DMS153 treated with DMSO at 0.1 percent for 48 hours (cell line): Measurements from ENCODE around the gene CCDC51.
"Not testable (repeated sequence)": the region's sequence is repeated elsewhere in the genome, so short reads cannot be mapped to it uniquely, and the experiment has no call there.

Source experiments
- DNase-seq: peaks from one replicate; lab custom pipeline; 2025; ENCODE audit not compliant: unreplicated experiment; lab: John Stamatoyannopoulos, UW

Gene CCDC51

DNA sequence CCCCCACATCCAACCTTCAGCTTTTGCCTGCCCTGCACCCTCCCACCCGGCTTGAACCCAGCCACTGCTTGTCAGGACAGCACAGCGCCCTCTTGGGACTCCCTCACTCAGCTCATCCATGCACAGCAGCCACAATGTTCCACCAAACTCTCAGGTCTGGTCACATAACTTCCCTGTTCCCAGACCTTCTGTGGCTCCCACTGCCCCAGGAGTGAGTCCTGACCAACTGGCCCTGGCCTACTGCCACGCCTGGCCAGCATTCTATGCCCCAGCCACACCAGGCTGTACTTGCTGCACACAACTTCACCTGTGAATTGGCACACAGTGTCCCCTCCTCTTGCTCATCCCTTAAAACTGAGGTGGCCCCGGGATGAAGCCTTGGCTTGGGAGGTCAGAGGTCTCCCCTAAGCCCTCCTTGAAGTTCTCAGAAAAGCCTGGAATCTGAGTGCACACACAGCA is 31.1 kb downstream of the CCDC51 start:
- no peak for DNase-seq

DNA sequence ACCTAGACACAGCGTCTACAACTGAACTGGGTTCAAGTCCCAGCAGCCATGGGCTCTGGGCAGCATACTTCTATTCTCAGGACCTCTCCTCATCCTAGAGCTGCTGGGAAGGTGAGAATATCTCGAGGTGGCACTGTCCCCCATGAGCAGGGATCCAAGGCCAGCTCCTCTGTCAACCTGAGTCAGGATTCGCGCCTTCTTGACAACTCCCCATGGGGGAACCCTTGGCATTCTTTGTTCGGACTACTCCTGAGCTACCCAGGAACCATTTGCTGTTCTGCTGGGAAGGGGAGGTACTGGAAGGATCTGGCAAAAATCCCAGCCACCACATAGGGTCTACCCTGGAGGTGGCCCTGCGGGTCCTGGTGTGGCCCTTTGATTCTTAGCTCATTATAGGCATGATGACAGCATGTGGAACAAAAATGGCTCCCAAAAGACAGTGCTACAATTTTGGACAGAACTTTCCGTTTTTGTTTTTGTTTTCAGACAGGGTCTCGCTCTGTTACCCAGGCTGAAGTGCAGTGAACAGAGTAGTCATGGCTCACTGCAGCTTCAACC is 32.3 kb downstream of the CCDC51 start:
- DNase-seq, result no peak

DNA sequence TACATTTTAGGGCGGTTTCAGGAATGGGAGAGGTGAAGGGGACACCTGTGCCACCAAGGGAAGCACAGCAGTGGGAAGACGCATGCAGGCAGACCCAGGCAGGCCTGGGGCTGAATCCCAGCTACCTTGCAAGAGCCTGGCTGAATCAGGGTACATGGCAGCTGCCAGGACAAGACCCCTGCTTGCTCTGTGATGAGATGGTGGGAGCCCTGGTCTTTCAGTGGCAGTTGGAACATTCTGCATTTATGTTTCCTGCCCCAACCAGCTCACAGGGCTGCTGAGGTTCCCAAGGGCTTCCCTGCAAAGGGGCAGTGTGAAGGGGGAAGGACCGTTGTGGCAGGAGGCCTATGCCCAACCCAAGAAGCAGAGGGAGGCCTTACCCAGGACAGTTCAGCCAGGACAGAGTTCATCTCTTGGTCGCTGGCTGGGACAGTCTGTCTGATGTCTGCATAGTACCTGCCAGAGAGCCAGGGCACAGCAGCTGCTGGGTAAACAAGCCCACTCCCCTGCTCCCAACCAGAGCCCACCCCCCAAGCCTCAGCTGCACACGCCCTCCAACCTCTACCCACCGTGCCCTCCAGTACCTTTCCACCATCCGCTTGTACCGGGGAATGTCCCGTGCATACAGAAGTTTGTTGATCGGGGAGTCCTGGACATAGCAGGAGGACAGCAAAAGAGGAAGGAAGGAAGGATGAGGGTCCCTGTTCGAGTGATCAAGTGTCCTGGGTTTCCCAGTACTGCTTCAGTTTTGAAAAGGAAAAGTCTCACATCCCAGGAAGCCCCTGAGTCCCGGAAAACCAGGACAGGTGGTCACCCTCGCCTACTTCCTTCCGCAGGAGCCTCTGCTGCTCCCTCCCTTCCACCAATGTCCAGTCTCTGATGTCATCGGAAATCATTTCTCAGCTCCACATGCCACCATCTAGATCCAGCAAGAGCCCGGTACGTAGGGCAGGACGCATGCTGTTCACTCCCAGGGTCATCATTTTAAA is 33.2 kb downstream of the CCDC51 start:
- DNase-seq, result no peak

DNA sequence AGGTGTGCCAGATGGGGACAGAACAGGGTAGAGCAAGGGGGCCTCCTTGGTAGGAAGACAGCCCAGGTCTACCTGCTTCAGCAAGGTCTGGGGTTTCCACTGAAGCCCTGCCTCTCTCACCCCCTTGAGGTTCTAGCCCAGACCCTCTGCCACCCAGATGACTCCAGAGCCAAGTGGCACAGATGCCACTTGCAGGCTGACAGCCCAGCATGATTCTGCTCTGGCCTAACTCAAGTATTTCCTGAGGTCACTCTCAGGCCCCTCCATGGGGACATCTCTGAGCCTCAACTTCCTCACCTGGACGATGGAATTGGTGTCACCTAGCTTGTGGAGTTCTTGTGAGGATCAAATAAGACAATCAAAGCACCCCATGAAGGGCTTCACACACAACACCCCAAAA is 33.9 kb downstream of the CCDC51 start:
- DNase-seq, result no peak

DNA sequence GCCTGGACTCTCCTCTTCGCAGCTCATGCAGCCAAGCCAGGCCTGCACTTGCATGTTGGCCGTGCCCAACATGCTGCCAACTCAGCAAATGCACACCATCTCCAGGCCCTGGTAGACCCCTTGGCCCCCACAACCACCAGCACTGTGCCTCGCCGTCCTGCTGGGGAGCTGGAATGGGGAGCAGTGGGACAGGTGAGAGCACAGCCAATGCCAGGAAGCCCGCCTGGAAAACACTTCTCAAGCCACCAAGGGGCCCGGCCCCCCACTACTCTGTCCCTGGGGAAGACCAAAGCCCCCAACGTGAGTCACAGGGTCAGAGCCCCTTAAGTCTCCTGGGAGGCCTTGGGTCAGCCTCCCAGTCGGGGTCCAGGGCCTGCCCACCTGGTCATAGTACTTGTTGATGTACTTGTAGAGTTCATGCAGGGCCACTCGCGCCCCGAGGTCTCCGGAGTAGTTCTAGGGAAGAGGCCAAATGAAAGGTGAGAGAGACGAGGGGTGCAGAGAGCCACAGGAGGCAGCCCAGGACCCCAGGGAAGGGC is 34.5 kb downstream of the CCDC51 start:
- no peak for DNase-seq

DNA sequence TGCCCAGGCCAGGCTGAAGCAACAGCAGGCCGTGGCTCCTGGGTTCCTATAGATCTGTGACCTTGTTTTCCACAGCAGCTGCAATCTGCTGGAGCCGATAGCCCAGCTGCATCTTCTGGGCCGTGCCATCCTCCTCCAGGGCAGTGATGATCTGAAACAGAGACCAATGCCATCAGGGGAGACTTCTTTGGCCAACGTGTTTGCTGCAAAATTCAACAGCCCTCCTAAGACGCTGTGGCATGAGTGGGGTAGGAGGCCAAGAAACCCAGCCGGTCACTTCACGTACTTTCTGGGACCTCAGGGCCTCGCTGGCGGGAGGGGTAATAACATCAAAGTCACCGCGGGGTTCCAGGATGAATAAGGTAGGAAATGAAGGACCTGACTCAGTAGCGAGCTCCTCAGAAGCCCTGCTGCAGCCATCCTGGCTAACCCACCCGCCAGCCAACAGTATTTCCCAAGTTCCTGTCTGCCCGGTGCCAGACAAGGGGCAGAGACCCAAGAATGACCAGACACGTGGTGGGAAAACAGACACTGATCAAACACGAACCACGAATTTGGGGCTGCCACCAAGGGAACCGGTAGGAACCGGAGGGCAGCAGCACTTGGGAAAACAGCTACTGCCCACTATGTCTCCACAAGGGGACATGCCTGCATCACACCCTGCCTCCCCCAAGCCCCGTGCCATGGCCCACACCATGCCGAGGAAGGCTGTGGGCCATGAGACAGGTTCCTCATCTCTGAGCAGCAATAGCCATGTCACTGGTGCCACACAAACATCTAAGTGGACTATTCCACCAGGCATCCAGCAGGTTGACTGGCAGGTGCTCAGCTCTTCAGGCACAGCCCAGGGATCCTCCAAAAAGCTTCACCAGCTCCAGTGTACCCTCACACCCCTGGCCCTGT is 35.2 kb downstream of the CCDC51 start:
- DNase-seq, result no peak

DNA sequence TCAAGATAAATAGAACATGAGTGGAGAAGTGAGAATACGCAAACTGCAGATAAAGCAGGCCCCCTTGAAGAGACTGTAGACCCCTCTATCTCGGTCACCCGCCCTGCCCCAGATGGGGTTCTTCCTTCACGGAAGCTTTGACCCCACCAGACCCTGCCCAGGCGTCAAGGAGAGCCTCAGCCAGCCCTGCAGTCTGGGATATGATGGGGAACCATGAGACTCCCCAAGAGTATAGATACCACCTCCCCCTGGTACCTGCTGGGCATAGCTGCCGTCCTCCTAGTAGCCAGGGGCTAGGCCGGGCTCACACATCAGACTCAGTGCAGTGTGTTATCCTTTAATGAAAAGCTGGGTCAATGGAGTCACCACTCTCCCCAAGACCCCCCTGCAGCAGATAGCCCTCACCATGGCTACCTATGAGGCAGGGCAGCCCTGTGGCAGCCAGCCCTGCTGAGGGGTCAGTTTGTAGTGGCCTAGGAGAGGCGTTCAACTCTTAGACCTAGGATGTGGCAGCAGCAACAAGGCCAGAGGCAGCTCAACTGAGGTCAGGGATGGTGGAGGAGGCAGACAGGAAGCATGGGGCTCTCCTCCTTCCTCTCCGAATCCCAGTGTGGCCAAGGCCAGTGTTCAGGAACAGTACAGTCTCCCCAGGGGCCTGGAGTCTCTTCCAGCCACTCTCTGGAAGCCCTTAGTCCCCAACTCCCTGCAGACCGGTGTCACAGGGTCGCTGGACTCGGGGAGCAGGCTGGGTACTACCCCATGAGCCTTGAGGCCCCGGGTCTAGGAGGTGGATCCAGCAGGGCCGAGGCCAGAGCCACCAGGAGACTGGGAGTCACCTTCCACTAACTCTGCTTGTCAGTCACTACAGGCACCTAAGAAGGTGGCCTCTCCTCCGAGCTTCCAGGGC is 36.1 kb downstream of the CCDC51 start:
- DNase-seq, result no peak

DNA sequence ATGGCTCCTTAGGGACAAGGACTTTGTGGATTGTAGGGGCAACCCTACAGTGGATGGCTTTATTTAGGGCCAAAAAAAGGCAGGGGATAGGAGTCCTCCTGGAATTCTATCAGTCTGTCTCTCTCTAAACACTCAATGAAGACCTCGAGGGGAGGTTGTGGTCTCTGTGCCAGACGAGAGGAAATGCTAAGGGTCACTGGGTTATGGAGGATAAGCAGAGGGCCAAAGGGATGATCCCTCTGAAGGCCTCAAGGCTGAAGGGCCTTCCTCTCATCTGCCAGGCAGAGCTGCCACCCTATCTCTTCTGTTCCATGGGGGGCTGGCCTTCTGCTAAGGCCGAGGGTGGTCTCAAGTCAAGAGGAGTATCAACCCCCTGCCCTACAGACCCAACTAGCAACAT is 37.0 kb downstream of the CCDC51 start:
- DNase-seq, result no peak

DNA sequence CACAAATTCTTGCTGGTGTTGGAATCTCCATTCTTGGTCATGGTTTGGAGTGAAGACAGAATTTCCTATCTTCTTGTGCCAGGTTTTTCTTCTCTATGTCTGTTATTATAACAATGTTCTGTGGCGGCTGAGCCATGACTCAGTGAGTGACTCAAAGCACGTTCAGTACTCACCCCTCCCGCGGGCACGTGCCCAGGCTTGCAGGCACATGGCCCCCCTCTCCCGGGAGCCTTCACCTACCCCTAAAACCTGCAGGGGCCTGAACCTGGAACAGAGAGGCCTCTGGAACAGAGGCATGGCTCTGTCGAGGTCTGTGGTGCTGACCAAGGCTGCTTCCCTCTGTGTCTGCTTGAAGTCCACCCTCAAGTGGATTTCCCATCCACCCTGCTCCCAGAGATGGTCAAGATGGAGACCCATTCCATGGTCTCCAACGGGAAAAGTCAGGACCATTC is 37.6 kb downstream of the CCDC51 start:
- DNase-seq, result no peak

DNA sequence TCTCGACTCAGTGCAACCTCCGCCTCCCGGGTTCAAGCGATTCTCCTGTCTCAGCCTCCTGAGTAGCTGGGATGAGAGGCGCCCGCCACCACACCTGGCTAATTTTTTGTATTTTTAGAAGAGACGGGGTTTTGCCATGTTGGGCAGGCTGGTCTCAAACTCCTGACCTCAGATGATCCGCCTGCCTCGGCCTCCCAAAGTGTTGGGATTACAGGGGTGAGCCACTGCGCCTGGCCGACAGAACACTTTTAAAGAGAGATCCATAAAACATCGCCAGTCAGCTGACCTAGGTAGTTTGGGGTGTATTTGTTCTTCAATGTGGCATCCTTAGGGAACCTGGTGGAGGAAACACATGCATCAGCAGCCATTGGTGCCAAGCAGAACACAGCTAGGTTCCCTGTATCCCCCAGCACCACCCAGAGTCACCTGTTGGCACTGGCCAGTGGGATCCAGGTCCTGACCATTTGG is 38.5 kb downstream of the CCDC51 start:
- not testable (repeated sequence) for DNase-seq

DNA sequence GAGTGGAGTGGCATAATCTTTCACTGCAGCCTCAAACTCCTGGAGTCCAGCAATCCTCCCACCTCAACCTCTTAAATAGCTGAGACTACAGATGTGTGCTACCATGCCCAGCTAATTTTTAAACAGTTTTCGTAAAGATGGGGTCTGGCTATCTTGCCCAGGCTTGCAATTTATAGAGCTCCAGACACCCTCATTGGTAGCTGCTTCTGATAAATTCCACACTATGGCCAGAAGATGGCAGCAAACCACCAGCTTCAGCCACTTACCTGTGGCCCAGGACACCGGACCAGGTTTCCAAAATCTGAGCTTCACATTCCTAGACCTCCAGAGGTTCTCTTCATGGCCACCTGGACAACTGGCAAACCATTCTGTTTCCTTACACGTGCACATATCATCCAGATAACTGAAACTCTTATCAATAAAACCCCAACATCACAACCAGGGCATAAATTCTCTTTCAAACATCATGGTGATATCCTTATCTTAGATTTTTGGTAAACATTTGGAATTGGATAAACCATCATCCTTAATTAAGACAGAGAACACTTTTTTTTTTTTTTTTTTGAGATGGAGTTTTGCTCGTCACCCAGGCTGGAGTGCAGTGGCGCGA is 39.0 kb downstream of the CCDC51 start:
- peak; percentile 2 for DNase-seq

DNA sequence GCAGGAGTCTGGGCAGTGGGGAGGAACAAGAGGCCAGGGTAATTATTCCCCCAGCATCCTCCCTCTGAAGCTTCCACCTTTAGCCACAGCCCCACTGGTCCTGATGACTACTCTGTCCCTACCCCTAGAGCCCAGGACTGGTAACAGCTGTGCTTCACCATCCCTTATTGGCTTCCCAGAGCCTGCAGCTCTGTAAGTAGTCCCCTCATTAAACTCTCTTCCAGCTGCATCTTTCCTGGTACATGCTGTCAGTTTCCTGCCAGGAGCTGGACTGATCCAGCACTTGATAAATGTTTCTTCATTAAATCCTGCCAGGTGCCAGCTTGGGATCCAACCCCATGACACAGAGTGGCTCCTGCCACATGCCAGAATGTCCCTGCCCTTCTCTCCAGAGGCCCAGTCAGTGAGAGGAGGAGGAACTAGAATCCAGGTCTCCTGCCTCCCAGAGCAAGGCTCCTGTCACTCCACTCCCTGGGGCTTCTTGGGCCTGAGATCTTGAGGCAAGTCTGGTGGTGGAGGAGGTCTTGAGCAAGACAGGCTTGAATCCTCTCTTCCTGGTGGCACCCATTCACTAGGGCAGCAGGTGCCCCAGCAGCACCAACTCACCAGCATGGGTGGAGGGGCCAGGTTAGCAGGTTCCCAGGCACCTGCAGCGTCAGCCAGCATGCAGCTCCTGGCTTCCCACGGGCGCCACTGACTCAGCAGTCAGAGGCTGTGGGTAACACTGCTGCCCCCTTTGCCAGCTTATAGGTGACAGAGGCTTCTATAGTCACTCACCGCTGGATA is 40.3 kb downstream of the CCDC51 start:
- DNase-seq, result no peak

DNA sequence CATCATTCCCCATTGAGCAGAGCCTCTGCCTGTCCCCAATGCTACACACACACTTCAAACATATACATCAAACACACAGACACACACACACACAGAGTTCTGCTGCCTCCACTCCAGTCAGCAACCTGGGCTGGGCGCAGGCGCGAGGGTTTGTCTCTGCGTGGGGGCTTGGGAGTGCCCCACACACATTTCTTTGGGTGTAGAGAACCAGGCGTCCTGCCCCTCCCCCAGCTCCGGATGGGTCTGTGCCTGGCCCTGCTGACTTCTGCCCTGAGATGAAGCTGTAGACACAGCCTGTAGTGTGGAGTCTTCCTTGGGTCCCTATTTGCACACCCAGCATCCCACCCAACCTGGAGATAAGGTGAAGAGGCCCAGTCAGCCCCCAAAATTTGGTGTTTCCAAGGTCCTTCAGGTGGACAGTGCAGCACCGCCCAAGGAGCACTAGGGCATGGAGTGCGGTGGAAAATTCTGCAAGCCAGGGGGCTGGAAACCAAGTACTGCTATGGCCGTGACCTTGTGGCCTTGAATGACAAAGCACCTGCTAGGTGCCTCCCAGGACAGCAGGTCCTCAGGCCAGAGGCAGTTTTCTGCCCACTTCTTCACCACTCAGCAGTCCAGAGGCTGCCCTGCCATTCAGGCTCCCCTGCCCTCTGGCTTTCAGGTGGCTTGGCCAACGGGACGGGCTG is 41.1 kb downstream of the CCDC51 start:
- no peak for DNase-seq

DNA sequence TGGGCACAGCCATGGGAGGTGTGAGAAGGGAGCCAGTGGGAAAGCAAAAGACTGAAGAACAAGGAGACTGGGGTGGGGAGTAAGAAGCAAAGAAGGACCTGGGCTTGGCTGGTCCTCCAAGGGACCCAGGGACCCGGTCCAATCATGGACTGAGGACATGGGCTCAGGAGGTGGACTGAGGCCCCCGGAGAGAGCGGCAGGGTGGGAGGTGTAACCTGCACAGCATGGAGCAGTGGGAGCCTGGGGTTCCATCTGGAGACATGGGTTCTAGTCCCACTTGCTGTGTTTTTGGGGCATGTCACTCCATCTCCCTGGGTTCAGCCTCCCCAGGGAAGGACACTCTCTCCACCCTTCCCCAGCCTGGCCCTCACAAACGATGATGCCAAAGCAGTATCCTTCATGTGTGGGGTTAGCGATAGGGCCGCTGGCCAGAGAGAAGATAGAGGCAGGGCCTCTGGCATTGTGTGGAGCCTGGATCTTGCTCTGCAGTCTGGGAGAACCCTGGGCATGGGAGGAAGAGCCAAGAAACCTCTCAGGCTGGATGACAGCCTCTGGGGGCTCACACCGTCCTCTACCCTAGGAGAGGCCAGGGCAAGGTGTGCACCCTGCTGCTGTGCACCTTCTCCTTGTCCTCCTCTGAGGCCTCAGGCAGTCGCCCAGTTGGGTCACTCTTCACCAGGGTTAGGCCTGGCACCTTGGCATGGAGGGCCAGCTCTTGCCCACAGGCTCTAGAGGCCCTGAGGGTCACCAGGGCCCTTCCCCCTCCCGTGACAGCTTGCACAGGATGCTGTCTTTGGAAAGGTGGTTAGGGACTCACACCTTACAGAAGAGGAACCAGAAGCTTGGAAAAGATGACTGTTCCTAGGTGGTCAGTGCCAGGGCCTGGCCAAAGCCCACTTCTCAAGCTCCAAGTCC is 41.9 kb downstream of the CCDC51 start:
- DNase-seq, result no peak

DNA sequence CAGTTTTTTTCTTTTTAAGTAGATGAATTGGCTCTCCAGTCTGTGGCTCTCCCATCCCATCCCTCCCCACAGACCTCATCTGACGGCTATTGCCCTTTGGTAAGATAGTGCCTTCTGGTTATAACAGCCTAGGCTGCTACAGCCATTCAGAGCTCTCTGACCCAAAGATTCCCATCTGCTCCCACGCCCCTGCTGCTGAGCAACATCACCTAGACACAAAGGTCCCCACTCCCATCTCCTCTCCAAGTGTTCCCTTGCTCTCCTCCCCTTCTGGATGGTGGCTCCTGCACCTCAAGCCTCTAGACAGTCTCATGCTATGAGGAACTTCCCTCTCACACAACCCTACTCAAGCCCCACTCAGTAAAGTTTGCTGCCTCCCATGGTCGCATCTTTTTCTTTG is 44.2 kb downstream of the CCDC51 start:
- no peak for DNase-seq

DNA sequence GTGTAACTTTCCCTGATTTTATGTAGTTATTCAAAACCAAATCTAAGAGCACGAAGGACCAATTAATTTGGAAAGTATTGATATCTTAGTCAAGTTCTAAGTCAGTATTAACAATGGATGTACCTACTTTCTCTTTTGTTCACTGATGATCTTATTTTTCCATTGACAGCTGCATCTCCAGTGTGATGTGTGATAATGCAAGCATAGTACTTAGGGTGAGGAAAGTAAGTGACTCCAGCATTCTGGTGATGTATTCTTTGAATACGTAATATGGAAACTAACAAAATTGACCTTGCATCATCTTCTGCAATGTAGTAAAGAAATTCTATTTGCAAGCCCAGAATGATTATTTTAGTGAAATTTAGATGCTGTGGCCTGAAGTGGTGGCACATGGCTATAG is 45.5 kb downstream of the CCDC51 start:
- no peak for DNase-seq

DNA sequence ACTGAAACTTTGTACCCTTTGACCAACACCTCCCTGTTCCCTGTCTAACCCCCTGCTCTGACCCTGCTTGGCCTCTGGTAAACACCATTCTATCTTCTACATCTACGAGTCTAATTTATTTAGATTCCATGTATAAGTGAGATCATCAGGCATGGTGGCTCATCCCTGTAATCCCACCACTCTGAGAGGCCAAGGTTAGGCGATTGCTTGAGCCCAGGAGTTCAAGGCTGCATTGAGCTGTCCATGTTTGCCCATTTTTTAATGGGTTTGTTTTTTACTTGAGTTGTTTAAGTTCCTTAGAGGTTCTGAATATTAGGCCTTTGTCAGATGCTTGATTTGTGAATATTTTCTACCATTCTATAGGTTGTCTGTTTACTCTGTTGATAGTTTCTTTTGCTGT is 51.0 kb downstream of the CCDC51 start:
- DNase-seq, result no peak
